ENCODE measurements around the gene DRAXIN. TPM values are rescaled to one million over a fixed set of nuclear protein-coding genes. Genes with fewer than 3 reads are reported as not detected.

DRAXIN gene
- total RNA-seq, 2 donors from 2014 or later, result 0.35 TPM; not detected in 1

DNA sequence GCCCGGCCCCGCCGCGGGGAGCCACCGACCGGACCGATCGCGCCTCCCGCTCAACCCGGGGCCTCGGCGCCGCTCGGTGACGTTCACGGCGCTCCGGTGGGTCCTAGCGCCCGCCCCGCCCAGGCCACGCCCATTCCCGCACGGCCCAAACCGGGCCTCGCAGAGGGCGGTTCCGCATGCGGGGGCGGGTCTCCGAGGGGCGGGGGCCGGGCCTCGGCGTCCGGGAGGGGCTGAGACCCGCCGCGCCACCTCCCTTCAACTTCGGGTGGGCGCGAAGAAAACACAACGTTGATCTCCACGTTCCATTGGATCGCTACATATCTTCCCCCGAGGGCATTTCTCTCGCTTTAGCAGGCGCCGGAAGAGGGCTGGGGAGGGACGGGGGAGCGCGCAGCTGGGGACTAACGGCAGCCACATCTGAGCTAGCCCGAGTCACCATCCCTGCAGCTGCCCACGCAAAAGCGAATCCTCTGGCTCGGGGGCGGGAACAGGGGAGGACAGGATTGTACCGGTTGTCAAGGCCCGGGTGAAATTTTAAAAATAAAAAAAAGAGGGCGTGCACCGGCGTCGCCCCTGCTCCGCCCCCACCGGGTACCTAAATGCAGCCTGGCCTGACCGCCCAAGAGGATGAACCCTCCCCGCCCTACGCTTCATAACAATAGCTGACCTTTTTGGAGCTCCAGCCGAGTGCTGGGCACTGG, 10.3 kb upstream of the DRAXIN start, which contains the start of gene MAD2L2:
MAD2L2 (minus strand) TSS at position 78 of the 701 bp plus-strand sequence. CDS start 547 bp downstream, outside the sequence.
- TF ChIP-seq CTCF (IDR thresholded peaks at IDR 0.05), result no peak
- H3K27ac ChIP-seq, result peak within 1 kb of the TSS; percentile 68 to 69
- no peaks in the 10 kb centered on the region for H3K36me3 ChIP-seq
- ATAC-seq (ENCODE audit: insufficient number of reproducible peaks, low FRiP score, low read depth), result peak; percentile 69
- peak within 1 kb of the TSS; percentile 92 for H3K4me3 ChIP-seq
- peak; percentile 60 for DNase-seq (ENCODE audit: low spot score)
- H3K4me1 ChIP-seq (ENCODE audit: control insufficient read depth in 1 of 2, low read depth in 2 of 2), result peaks cover 8 to 22% of the 10 kb centered on the region in 2 donors
- no peaks in the 10 kb centered on the region for H3K27me3 ChIP-seq (replicated peaks; ENCODE audit: insufficient read depth)
- no peaks in the 10 kb centered on the region for H3K9me3 ChIP-seq

- Histone ChIP-seq H3K27ac (no peak overlapping the region), H3K9me3 (no peaks in the 10 kb centered on the region), H3K36me3 (no peaks in the 10 kb centered on the region), H3K4me1 (ENCODE audit: control insufficient read depth in 1 of 2, low read depth in 2 of 2) (peaks cover 8 to 22% of the 10 kb centered on the region in 2 donors), H3K4me3 (no peak overlapping the region), H3K27me3 (replicated peaks; ENCODE audit: insufficient read depth) (no peaks in the 10 kb centered on the region)
- ATAC-seq (ENCODE audit: insufficient number of reproducible peaks, low FRiP score, low read depth) (no peak), DNase-seq (ENCODE audit: low spot score) (no peak)
- no peak for TF ChIP-seq CTCF (IDR thresholded peaks at IDR 0.05)
Measured at GRCh38 chr1:11682287-11682771, 9.2 kb upstream of the DRAXIN start.

DNA sequence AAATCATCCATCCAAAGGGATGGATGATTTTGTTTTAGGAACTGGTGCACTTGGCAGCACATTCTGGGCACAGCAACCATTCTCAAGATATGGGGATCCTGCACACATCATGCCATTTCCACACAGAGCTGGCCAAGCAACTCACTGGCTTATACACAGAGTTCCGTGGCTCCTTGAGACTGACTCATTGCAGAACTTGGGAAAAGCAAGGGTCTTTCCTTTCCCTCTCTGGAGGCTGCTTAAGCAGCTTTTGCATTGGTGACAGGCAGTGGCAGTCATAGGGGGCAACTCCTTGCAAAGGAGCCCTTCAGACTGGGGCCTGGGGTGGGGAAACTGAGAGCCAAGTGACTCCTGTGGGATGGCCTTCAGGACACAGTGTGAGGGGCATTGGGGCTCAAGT, 8.7 kb upstream of the DRAXIN start:
- H3K36me3 ChIP-seq, result no peaks in the 10 kb centered on the region
- peaks cover 8 to 22% of the 10 kb centered on the region in 2 donors for H3K4me1 ChIP-seq (ENCODE audit: control insufficient read depth in 1 of 2, low read depth in 2 of 2)
- H3K9me3 ChIP-seq, result no peaks in the 10 kb centered on the region
- TF ChIP-seq CTCF (IDR thresholded peaks at IDR 0.05), result no peak
- H3K4me3 ChIP-seq, result no peak overlapping the region
- ATAC-seq (ENCODE audit: insufficient number of reproducible peaks, low FRiP score, low read depth) (no peak), DNase-seq (ENCODE audit: low spot score) (no peak)
- no peak overlapping the region for H3K27ac ChIP-seq
- no peaks in the 10 kb centered on the region for H3K27me3 ChIP-seq (replicated peaks; ENCODE audit: insufficient read depth)

DNA sequence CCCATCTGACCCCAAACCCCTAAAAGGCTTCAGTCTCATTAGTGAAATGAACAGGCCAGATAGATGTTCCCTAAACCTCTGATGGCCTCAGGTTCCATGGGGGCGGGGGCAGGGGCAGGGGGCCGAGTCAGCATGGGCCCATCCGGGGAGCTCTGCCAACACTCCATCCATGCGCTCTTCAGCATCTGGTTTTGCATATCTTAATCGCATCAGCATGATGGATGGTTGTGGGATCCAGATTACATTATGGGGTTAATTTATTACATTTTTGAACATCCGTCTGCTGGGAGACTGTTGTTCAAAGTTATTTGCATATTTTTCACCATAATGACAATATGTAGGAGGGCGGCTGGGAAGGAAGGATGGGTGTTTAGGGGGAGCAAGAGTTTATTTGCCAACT, 7.4 kb upstream of the DRAXIN start:
- H3K27ac ChIP-seq, result no peak overlapping the region
- H3K27me3 ChIP-seq (replicated peaks; ENCODE audit: insufficient read depth), result no peaks in the 10 kb centered on the region
- no peaks in the 10 kb centered on the region for H3K36me3 ChIP-seq
- H3K4me1 ChIP-seq (ENCODE audit: control insufficient read depth in 1 of 2, low read depth in 2 of 2), result peaks cover 8 to 22% of the 10 kb centered on the region in 2 donors
- no peak for ATAC-seq (ENCODE audit: insufficient number of reproducible peaks, low FRiP score, low read depth)
- H3K4me3 ChIP-seq, result no peak overlapping the region
- no peak for TF ChIP-seq CTCF (IDR thresholded peaks at IDR 0.05)
- DNase-seq (ENCODE audit: low spot score), result no peak
- no peaks in the 10 kb centered on the region for H3K9me3 ChIP-seq

DNA sequence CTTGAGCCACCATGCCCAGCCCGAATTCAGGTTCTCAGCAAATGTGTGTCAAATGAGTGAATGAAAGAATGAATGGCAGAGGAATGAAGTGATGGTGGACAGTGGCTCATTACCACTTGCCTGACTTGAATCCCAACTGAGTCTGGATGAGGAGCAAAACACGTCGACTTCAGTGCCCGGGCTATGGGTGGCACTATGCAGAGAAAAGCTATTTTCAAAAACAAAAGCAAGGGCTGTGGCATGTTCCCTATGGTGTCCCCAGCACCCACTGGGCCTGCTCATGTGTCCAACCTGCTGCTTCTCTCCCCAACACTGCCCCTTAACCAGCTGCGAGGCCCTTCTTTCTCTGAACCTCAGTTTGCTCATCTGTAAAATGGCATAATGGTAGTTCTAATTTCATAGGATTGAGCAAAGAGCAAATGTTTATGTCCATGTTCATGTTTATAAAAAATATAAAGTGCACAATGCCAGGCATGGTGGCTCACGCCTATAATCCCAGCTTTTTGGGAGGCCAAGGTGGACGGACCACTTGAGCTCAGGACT, 6.2 kb upstream of the DRAXIN start:
- no peak for ATAC-seq (ENCODE audit: insufficient number of reproducible peaks, low FRiP score, low read depth)
- peaks cover 0 to 13% of the 10 kb centered on the region in 2 donors for H3K4me1 ChIP-seq (ENCODE audit: control insufficient read depth in 1 of 2, low read depth in 2 of 2)
- no peaks in the 10 kb centered on the region for H3K9me3 ChIP-seq
- TF ChIP-seq CTCF (IDR thresholded peaks at IDR 0.05), result no peak
- H3K27me3 ChIP-seq (replicated peaks; ENCODE audit: insufficient read depth), result no peaks in the 10 kb centered on the region
- H3K4me3 ChIP-seq, result no peak overlapping the region
- H3K27ac ChIP-seq, result no peak overlapping the region
- no peak for DNase-seq (ENCODE audit: low spot score)
- no peaks in the 10 kb centered on the region for H3K36me3 ChIP-seq

Data from thoracic aorta (tissue), 2 donors.